Measurements from ENCODE around the gene NR6A1. TPM values are rescaled to one million over a fixed set of nuclear protein-coding genes. Genes with fewer than 3 reads are reported as not detected.

The NR6A1 gene
- total and polyA plus RNA-seq, 4 experiments from 2014 or later: 0.06 TPM; not detected in 3

GRCh38 chr9:124511426-124511840, 259.7 kb downstream of the NR6A1 start:
- Histone ChIP-seq H3K27ac (ENCODE audit: low read depth, low read length) (no peak overlapping the region), H3K9me3 (ENCODE audit: control insufficient read depth in 1 of 2, low read length in 2 of 2) (no peaks in the 10 kb centered on the region), H3K36me3 (ENCODE audit: insufficient read depth, low read length) (no peaks in the 10 kb centered on the region), H3K27me3 (ENCODE audit: insufficient read depth, low read length) (no peaks in the 10 kb centered on the region), H3K4me1 (ENCODE audit: insufficient read depth, low read length) (no peaks in the 10 kb centered on the region), H3K4me3 (ENCODE audit: low read length in 2 of 2) (no peak overlapping the region)
- intact Hi-C loops (cut with micrococcal nuclease): no loop called here
- Mint-ChIP-seq H3K36me3 (no peaks in the 10 kb centered on the region), H3K9me3 (no peaks in the 10 kb centered on the region), H3K4me3 (no peak overlapping the region), H3K27ac (no peak overlapping the region), H3K27me3 (peaks cover 5 to 14% of the 10 kb centered on the region in 2 donors), H3K4me1 (peaks cover 0 to 2% (median 0%) of the 10 kb centered on the region in 4 donors)
- ChIA-PET CTCF (ENCODE audit: partially characterized antibody) (no interaction called here), POLR2A (ENCODE audit: partially characterized antibody) (no interaction called here)
- DNase-seq: no peak

- Mint-ChIP-seq H3K36me3 (no peaks in the 10 kb centered on the region), H3K4me1 (peaks cover 0 to 2% (median 0%) of the 10 kb centered on the region in 4 donors), H3K27me3 (peaks cover 5 to 17% of the 10 kb centered on the region in 2 donors), H3K9me3 (no peaks in the 10 kb centered on the region), H3K4me3 (no peak overlapping the region), H3K27ac (no peak overlapping the region)
- intact Hi-C loops (cut with micrococcal nuclease): no loop called here
- ChIA-PET POLR2A (ENCODE audit: partially characterized antibody) (no interaction called here), CTCF (ENCODE audit: partially characterized antibody) (no interaction called here)
- H3K4me3 ChIP-seq (ENCODE audit: low read length in 2 of 2): no peak overlapping the region
- no peaks in the 10 kb centered on the region for H3K36me3 ChIP-seq (ENCODE audit: insufficient read depth, low read length)
- H3K27me3 ChIP-seq (ENCODE audit: insufficient read depth, low read length): no peaks in the 10 kb centered on the region
- no peak overlapping the region for H3K27ac ChIP-seq (ENCODE audit: low read depth, low read length)
- no peaks in the 10 kb centered on the region for H3K4me1 ChIP-seq (ENCODE audit: insufficient read depth, low read length)
- DNase-seq: no peak
- H3K9me3 ChIP-seq (ENCODE audit: control insufficient read depth in 1 of 2, low read length in 2 of 2): no peaks in the 10 kb centered on the region
Observed at GRCh38 chr9:124510650-124511425, 260.3 kb downstream of the NR6A1 start.

GRCh38 chr9:124507880-124508423, 263.2 kb downstream of the NR6A1 start:
- POLR2A ChIA-PET (ENCODE audit: partially characterized antibody): no interaction called here
- no peak overlapping the region for H3K4me3 ChIP-seq (ENCODE audit: low read length in 2 of 2)
- Mint-ChIP-seq H3K27ac (no peak overlapping the region), H3K36me3 (peaks cover 0 to 4% of the 10 kb centered on the region in 2 donors), H3K27me3 (peaks cover 12 to 20% of the 10 kb centered on the region in 2 donors), H3K4me1 (peaks cover 3 to 8% (median 6%) of the 10 kb centered on the region in 4 donors), H3K4me3 (no peak overlapping the region), H3K9me3 (peaks cover 0 to 2% (median 0%) of the 10 kb centered on the region in 8 donors)
- H3K4me1 ChIP-seq (ENCODE audit: insufficient read depth, low read length): no peaks in the 10 kb centered on the region
- CTCF ChIA-PET (ENCODE audit: partially characterized antibody): no interaction called here
- H3K36me3 ChIP-seq (ENCODE audit: insufficient read depth, low read length): no peaks in the 10 kb centered on the region
- intact Hi-C loops (cut with micrococcal nuclease): no loop called here
- no peak for DNase-seq
- H3K9me3 ChIP-seq (ENCODE audit: control insufficient read depth in 1 of 2, low read length in 2 of 2): no peaks in the 10 kb centered on the region
- no peaks in the 10 kb centered on the region for H3K27me3 ChIP-seq (ENCODE audit: insufficient read depth, low read length)
- H3K27ac ChIP-seq (ENCODE audit: low read depth, low read length): no peak overlapping the region

- Mint-ChIP-seq H3K4me3 (no peak within 1 kb of the TSS), H3K27ac (no peak within 1 kb of the TSS), H3K4me1 (peaks cover 3 to 8% (median 6%) of the 10 kb centered on the region in 4 donors), H3K36me3 (peaks cover 0 to 4% of the 10 kb centered on the region in 2 donors), H3K27me3 (peaks cover 12 to 17% of the 10 kb centered on the region in 2 donors), H3K9me3 (peaks cover 0 to 2% (median 0%) of the 10 kb centered on the region in 8 donors)
- H3K27me3 ChIP-seq (ENCODE audit: insufficient read depth, low read length): no peaks in the 10 kb centered on the region
- intact Hi-C loops (cut with micrococcal nuclease): no loop called here
- no peak for DNase-seq
- H3K4me1 ChIP-seq (ENCODE audit: insufficient read depth, low read length): no peaks in the 10 kb centered on the region
- H3K9me3 ChIP-seq (ENCODE audit: control insufficient read depth in 1 of 2, low read length in 2 of 2): no peaks in the 10 kb centered on the region
- ChIA-PET CTCF (ENCODE audit: partially characterized antibody) (no interaction called here), POLR2A (ENCODE audit: partially characterized antibody) (no interaction called here)
- H3K36me3 ChIP-seq (ENCODE audit: insufficient read depth, low read length): no peaks in the 10 kb centered on the region
- no peak within 1 kb of the TSS for H3K27ac ChIP-seq (ENCODE audit: low read depth, low read length)
- H3K4me3 ChIP-seq (ENCODE audit: low read length in 2 of 2): no peak within 1 kb of the TSS
Observed at GRCh38 chr9:124506931-124507879, 263.9 kb downstream of the NR6A1 start, which contains the start of gene NR5A1. TSS of gene NR5A1 (minus strand) at chr9:124507399. CDS start at chr9:124503395, 4,004 bp downstream.

- Histone ChIP-seq H3K9me3 (ENCODE audit: control insufficient read depth in 1 of 2, low read length in 2 of 2) (no peaks in the 10 kb centered on the region), H3K36me3 (ENCODE audit: insufficient read depth, low read length) (no peaks in the 10 kb centered on the region), H3K27ac (ENCODE audit: low read depth, low read length) (no peak overlapping the region), H3K27me3 (ENCODE audit: insufficient read depth, low read length) (no peaks in the 10 kb centered on the region), H3K4me3 (ENCODE audit: low read length in 2 of 2) (no peak overlapping the region), H3K4me1 (ENCODE audit: insufficient read depth, low read length) (no peaks in the 10 kb centered on the region)
- peaks cover 0 to 2% (median 0%) of the 10 kb centered on the region in 8 donors for H3K9me3 Mint-ChIP-seq
- ChIA-PET POLR2A (ENCODE audit: partially characterized antibody) (no interaction called here), CTCF (ENCODE audit: partially characterized antibody) (no interaction called here)
- peaks cover 3 to 7% (median 6%) of the 10 kb centered on the region in 4 donors for H3K4me1 Mint-ChIP-seq
- H3K36me3 Mint-ChIP-seq: peaks cover 0 to 4% of the 10 kb centered on the region in 2 donors
- H3K27ac Mint-ChIP-seq: no peak overlapping the region
- intact Hi-C loops (cut with micrococcal nuclease): no loop called here
- DNase-seq: no peak
- H3K27me3 Mint-ChIP-seq: peaks cover 12 to 18% of the 10 kb centered on the region in 2 donors
- no peak overlapping the region for H3K4me3 Mint-ChIP-seq
Observed at GRCh38 chr9:124506433-124506832, 264.7 kb downstream of the NR6A1 start.

- no peaks in the 10 kb centered on the region for H3K4me1 ChIP-seq (ENCODE audit: insufficient read depth, low read length)
- peak overlapping the region in 2 of 8 donors; percentile 12 to 50 for H3K4me3 Mint-ChIP-seq
- H3K27me3 Mint-ChIP-seq: peaks cover 12 to 19% of the 10 kb centered on the region in 2 donors
- ChIA-PET CTCF (ENCODE audit: partially characterized antibody) (no interaction called here), POLR2A (ENCODE audit: partially characterized antibody) (no interaction called here)
- H3K4me3 ChIP-seq (ENCODE audit: low read length in 2 of 2): no peak overlapping the region
- no peak overlapping the region for H3K27ac Mint-ChIP-seq
- no peaks in the 10 kb centered on the region for H3K27me3 ChIP-seq (ENCODE audit: insufficient read depth, low read length)
- peaks cover 0 to 4% of the 10 kb centered on the region in 2 donors for H3K36me3 Mint-ChIP-seq
- H3K9me3 ChIP-seq (ENCODE audit: control insufficient read depth in 1 of 2, low read length in 2 of 2): no peaks in the 10 kb centered on the region
- peaks cover 0 to 2% (median 0%) of the 10 kb centered on the region in 8 donors for H3K9me3 Mint-ChIP-seq
- DNase-seq: no peak
- H3K27ac ChIP-seq (ENCODE audit: low read depth, low read length): no peak overlapping the region
- no peaks in the 10 kb centered on the region for H3K36me3 ChIP-seq (ENCODE audit: insufficient read depth, low read length)
- peaks cover 3 to 7% (median 6%) of the 10 kb centered on the region in 4 donors for H3K4me1 Mint-ChIP-seq
- intact Hi-C loops (cut with micrococcal nuclease): no loop called here
Observed at GRCh38 chr9:124505901-124506346, 265.2 kb downstream of the NR6A1 start.
